ENCODE data around the gene ZFC3H1.

GRCh38 chr12:71655495-71655894 lies 8.2 kb downstream of the ZFC3H1 start:
- TF ChIP-seq USF1 (IDR thresholded peaks at IDR 0.05) (no peak), FOXM1 (IDR thresholded peaks at IDR 0.05; ENCODE audit: borderline replicate concordance, low read depth) (no peak), REST (IDR thresholded peaks at IDR 0.05; ENCODE audit: low read depth) (no peak), TAF1 (IDR thresholded peaks at IDR 0.05; ENCODE audit: low read depth) (no peak), ZBTB7A (IDR thresholded peaks at IDR 0.05; ENCODE audit: low read depth) (no peak), EGR1 (IDR thresholded peaks at IDR 0.05) (no peak), EP300 (IDR thresholded peaks at IDR 0.05; ENCODE audit: borderline replicate concordance) (no peak), CEBPB (IDR thresholded peaks at IDR 0.05) (no peak), MAX (IDR thresholded peaks at IDR 0.05) (no peak), CREB1 (IDR thresholded peaks at IDR 0.05; ENCODE audit: low read depth) (no peak), NFIC (IDR thresholded peaks at IDR 0.05) (no peak)

Measured in Ishikawa (cell line).